Thymus (tissue), 11 donors: ENCODE results near the gene NFATC2. TPM values are rescaled to one million over a fixed set of nuclear protein-coding genes. Genes with fewer than 3 reads are reported as not detected.

Source experiments
- DNase-seq, 9 donors: peaks; one replicate each; pipeline ENCODE4 v3.0.0-alpha.2; 2013; ENCODE audit warnings: low spot score in 9 of 9, low read depth in 6 of 9, missing footprints in 1 of 9
- H3K27ac ChIP-seq, 2 donors: one replicate each; pipeline ENCODE4 v1.5.1; 2013; ENCODE audit warnings: control low read depth in 1 of 2, low read depth in 1 of 2, low read length in 1 of 2, mild to moderate bottlenecking in 1 of 2, moderate library complexity in 1 of 2
- H3K27me3 ChIP-seq, 2 donors: one replicate each; pipeline ENCODE4 v1.5.1; 2013; ENCODE audit warnings: low read length in 1 of 2; ENCODE audit not compliant: control insufficient read depth in 2 of 2, insufficient read depth in 1 of 2
- H3K36me3 ChIP-seq, 2 donors: one replicate each; pipeline ENCODE4 v1.5.1; 2013; ENCODE audit warnings: low read length in 1 of 2, mild to moderate bottlenecking in 1 of 2, moderate library complexity in 1 of 2; ENCODE audit not compliant: control insufficient read depth in 2 of 2, insufficient read depth in 2 of 2
- H3K4me1 ChIP-seq, 2 donors: one replicate each; pipeline ENCODE4 v1.5.1; 2013; ENCODE audit warnings: low read length in 2 of 2; ENCODE audit not compliant: control insufficient read depth in 2 of 2, insufficient read depth in 2 of 2
- H3K4me3 ChIP-seq, 2 donors: one replicate each; pipeline ENCODE4 v1.5.1; 2013; ENCODE audit warnings: low read length in 2 of 2, control low read depth in 1 of 2, mild to moderate bottlenecking in 1 of 2
- H3K9me3 ChIP-seq, 2 donors: one replicate each; pipeline ENCODE4 v1.5.1; 2013; ENCODE audit warnings: low read length in 1 of 2, mild to moderate bottlenecking in 1 of 2; ENCODE audit not compliant: control insufficient read depth in 2 of 2, insufficient read depth in 1 of 2
- WGBS: extraction: QIAGEN DNeasy Blood & Tissue Kit; methylation state at CpG from one replicate; pipeline ENCODE4 v1.1.7; 2013; 5-methylcytosine and 5-hydroxymethylcytosine counted together
- polyA plus RNA-seq: library from polyadenylated mRNA; stranded (reverse); fragments of 200-250 nt; gene quantifications from one replicate; pipeline ENCODE4 v1.2.3, GENCODE V29; 2013
- total RNA-seq: library from RNA; stranded (reverse); fragments of 120-200 nt; gene quantifications from one replicate; pipeline ENCODE4 v1.2.4, GENCODE V29; 2013
- donor health status: healthy.

Gene NFATC2
- total and polyA plus RNA-seq, 2 donors, result 2.4 to 4.4 TPM

DNA sequence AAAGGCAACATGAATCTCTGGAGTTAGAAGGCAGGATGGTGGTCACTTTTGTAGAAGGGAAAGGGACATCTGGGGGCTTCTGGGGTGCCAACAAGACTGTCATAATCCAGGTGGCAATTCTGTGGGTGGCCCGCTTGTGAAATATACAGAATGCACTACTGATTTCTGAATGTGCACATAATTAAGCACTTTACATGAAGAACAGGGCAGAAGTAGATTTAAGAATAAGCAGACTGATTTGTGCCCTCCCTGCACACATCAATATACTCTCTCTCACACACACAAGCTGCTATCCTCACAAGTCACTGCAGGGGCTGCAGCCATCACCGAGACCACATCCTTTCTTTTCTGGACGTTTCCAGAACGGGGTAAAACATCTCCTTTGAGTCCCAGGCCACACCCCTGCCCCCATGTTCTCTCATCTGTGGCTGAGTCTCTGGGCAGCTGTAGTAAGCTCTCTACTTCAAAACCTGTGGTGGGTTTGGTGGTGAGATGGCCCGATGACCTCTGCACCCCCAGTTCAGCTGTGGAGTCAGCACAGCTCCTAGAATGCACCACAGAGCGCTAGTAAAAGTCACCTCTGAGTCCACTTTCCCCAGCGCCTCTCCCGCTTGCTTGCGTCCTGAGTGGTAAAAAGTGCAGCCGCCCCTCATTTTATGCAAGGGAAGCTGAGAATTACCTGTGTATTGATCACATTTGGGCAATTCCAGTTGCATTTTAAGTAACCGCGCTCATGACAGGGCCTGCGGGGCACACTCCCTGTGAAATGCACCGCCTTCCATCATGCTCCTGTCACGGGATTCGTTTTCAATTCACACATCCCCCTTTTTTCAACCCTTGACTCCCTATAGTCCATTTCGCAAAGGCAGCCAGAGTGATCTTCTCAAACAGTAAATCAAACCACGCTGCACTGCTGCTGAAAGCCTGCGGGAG, 115.5 kb downstream of the NFATC2 start:
- H3K9me3 ChIP-seq, result no peaks in the 10 kb centered on the region
- DNase-seq, result no peak
- 95% methylated on average over 19 of the region's 19 CpGs for WGBS
- no peak overlapping the region for H3K4me3 ChIP-seq
- H3K27ac ChIP-seq, result no peak overlapping the region
- no peaks in the 10 kb centered on the region for H3K27me3 ChIP-seq
- no peaks in the 10 kb centered on the region for H3K36me3 ChIP-seq
- H3K4me1 ChIP-seq, result peaks cover 0 to 5% of the 10 kb centered on the region in 2 donors

DNA sequence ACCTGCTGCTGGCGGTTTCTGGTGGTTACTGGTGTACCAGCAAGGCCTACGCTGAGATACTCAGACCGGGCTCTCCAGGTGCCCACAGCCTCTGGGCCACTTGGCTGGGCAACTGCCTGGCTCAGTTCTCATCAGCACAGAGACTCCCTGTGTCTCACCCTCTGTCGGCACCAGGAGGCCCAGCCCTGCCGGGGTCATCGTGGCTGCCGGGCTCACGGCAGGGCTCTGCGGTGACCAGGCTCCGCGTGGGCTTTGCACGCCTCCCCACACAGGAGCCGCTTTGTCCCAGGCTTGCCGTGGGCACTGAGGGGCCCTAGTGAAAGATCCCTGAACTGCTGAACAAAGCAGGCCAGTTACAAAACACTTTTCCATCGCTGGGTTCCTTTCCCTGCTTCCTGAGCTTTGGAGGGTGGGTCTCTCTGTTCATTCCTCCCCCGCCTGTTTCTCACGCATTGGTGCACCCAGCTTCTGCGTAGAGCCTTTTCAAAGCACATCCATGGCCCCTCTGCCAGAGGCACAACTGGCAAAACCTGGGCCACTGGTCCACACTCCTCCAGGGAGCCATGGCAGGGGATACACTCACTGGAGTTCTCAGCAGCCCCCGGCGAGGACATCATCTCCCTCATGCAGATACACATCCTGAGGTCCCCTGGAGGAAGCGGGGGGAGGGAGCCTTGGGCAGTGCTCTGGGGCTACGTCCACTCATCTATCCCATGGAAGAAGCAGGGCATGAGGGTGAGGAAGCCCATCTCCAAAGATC, 117.0 kb downstream of the NFATC2 start:
- no peaks in the 10 kb centered on the region for H3K36me3 ChIP-seq
- H3K4me1 ChIP-seq, result no peaks in the 10 kb centered on the region
- DNase-seq, result no peak
- H3K4me3 ChIP-seq, result no peak overlapping the region
- WGBS, result 97% methylated on average over 22 of the region's 22 CpGs
- no peak overlapping the region for H3K27ac ChIP-seq
- H3K27me3 ChIP-seq, result no peaks in the 10 kb centered on the region
- H3K9me3 ChIP-seq, result no peaks in the 10 kb centered on the region

DNA sequence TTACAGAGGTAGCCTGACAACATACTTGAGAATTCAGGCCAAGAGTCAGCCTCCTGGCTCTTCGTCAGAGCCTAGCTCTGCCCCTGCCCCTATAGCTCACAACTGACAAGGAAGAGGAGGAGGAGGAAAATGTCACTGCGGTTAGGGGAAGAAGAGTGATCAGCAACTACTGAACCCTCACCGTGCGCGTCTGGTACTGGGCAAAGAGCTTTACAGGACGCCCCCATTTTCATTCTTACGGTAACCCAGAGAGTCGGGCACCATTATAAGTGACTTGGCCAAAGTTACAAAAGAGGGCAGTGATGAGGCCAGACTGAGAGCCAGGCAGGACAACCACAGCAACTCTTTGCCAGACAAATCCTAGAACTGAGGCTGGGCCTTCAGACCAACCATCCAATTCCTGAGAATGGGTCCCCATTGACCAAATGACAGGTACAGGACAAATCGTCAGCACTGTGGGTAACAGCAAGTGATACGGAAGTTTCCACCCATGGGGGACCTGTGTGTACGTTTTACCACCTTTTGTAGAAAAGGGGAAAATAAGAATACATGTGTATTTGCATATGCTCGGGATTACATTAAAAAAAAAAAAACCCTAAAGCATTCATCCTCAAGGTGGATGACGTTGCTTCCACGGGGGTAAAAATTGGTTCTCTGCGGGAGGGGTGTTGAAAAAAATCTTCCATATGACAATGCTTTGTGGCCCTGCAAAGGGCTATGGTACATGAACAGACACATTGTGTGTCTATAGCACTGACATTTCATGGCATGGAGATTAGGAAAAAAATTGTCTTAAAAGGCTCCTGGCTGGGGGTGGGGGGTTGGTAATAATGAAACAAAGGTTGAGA, 118.0 kb downstream of the NFATC2 start:
- DNase-seq, result no peak
- Histone ChIP-seq H3K4me3 (no peak overlapping the region), H3K9me3 (no peaks in the 10 kb centered on the region), H3K27ac (no peak overlapping the region), H3K4me1 (no peaks in the 10 kb centered on the region), H3K27me3 (no peaks in the 10 kb centered on the region), H3K36me3 (no peaks in the 10 kb centered on the region)
- 90% methylated on average over 15 of the region's 15 CpGs for WGBS

DNA sequence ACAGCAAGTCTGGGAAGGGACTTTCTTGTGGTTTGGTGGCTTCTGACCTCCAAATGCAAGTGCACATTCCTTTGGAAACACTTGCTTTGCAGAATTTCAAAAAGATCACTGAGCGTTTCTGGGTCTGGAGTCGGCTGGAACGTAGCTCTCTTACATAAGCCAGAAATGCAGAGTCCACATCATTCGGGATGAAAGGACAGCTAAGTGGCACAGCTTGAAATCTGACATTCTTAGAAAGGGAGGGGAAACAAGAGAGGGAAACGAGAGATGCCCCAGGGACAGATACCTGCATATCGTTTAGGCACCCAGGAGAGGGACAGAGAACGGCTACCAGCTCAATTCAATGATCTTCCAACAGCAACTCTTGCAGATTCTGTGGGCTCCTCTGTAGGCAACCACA, 118.7 kb downstream of the NFATC2 start:
- no peaks in the 10 kb centered on the region for H3K36me3 ChIP-seq
- no peaks in the 10 kb centered on the region for H3K4me1 ChIP-seq
- H3K27ac ChIP-seq, result no peak overlapping the region
- H3K9me3 ChIP-seq, result no peaks in the 10 kb centered on the region
- no peak for DNase-seq
- no peaks in the 10 kb centered on the region for H3K27me3 ChIP-seq
- 92% methylated on average over 7 of the region's 7 CpGs for WGBS
- no peak overlapping the region for H3K4me3 ChIP-seq

DNA sequence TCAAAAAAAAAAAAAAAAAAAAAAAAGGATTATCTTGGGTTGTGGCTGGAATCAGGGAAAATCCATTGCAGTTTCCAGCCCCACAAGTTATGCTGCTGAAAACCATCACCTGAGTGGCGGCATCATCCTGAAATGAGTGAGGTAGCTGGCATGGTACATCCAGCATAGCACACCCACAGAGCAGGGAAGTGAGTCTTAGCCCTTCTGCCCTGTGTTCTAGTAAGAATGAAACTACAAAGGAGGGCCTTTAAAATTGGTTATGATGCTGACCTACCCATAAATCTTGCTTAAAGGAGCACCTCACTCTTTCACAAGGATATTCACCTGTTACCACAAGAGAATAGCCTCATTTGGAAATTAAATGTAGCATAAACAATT, 119.2 kb downstream of the NFATC2 start:
- Histone ChIP-seq H3K36me3 (no peaks in the 10 kb centered on the region), H3K4me3 (no peak overlapping the region), H3K4me1 (no peaks in the 10 kb centered on the region), H3K27ac (no peak overlapping the region), H3K9me3 (no peaks in the 10 kb centered on the region), H3K27me3 (no peaks in the 10 kb centered on the region)
- DNase-seq, result no peak
- 100% methylated on average over 1 of the region's 1 CpG for WGBS

DNA sequence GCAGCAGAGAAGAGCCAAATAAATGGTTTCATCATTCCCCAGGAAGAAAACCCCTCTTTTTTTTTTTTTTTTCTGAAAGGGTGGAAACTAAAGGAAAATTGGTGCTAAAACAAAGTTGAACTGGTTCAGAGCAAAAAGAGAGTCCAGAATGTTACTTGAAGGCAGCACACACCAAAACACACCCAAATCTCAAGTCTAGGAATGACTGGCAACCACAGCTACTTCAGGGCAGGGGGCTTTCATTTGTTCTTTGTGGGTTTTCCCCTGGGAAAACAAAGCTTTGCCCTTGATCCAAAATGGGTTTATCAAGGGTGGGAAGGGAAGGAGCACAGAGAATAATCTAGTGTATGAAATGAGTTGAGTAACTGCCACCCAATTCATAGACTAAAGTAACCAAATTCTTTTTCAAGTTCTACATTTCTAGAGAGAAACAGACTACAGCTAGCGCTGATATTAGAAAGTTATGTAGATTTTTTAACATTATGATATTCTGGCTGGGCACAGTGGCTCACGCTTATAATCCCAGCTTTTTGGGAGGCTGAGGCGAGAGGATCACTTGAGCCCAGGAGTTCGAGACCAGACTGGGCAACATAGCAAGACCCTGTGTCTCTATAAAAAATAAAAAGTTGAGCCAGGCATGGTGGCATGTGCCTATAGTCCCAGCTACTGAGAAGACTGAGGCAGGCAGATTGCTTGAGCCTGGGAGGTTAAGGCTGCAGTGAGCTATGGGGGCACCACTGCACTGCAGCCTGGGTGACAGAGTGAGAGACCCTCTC, 119.8 kb downstream of the NFATC2 start:
- WGBS, result 96% methylated on average over 4 of the region's 4 CpGs

DNA sequence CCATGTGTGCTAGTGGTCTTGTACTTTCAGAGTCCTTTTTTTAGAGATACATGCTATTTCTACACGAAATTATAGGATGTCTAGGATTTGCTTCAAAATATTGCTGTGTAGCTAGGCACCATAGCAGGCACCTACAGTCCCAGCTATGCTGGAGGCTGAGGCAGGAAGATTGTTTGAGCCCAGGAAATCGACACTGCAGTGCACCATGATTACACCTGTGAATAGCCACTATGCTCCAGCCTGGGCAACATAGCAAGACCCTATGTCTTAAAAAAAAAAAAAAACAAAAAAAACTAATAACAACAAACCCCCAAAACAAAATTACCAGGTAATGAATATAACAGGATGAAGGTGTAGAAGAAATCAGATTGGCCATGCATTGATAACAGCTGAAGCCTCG, 121.7 kb downstream of the NFATC2 start:
- Histone ChIP-seq H3K27me3 (no peaks in the 10 kb centered on the region), H3K9me3 (no peaks in the 10 kb centered on the region), H3K4me1 (no peaks in the 10 kb centered on the region), H3K27ac (no peak overlapping the region), H3K36me3 (no peaks in the 10 kb centered on the region), H3K4me3 (no peak overlapping the region)
- WGBS, result 95% methylated on average over 3 of the region's 3 CpGs
- no peak for DNase-seq

More for the DNA sequence above, 119.8 kb downstream of the NFATC2 start:
- no peaks in the 10 kb centered on the region for H3K4me1 ChIP-seq
- H3K36me3 ChIP-seq, result no peaks in the 10 kb centered on the region
- no peak for DNase-seq
- no peak overlapping the region for H3K4me3 ChIP-seq
- H3K27me3 ChIP-seq, result no peaks in the 10 kb centered on the region
- H3K27ac ChIP-seq, result no peak overlapping the region
- no peaks in the 10 kb centered on the region for H3K9me3 ChIP-seq

DNA sequence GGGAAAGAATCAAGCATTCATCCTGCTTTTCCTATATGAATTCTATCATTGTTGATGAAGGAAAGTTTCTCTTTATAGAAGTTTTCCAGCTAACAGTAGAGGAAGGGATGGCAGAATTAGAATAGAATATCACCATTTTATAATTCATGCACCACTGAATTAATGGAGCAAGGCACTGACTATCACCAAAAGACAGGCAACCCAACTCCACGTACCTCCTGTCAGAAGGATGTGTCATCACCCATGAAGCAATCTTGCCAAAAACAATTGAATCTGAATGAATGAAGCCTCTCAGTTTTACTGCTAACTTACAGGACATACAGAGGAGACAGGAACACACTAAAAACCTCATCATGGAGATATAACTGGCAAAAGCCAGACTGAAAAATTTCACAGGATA, 122.4 kb downstream of the NFATC2 start:
- DNase-seq, result no peak
- Histone ChIP-seq H3K4me1 (no peaks in the 10 kb centered on the region), H3K27me3 (no peaks in the 10 kb centered on the region), H3K4me3 (no peak overlapping the region), H3K9me3 (no peaks in the 10 kb centered on the region), H3K36me3 (no peaks in the 10 kb centered on the region), H3K27ac (no peak overlapping the region)
- WGBS, result 93% methylated on average over 1 of the region's 1 CpG
